ENCODE results near the gene SEMA3C. TPM values are rescaled to one million over a fixed set of nuclear protein-coding genes. Genes with fewer than 3 reads are reported as not detected.

Gene SEMA3C
- total RNA-seq, 1 donor from 2014 or later: 148 TPM

DNA sequence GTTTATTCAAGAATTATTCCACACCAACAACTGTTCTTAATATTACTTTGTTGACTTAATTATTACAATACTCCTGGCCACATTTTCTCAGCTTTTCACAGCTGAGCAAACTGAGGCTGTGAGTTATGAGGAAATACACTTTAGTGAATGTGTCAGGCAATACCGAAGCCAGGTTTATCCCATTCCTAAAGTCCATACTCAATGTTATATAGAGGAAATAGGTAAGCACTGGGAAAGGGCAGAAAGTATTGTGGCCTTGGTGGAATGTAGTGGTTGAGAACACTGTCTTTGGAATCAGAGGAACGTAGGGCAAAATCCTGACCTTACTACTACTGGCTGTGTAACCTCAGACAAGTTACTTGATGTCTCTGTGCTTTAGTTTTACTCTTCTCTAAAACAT, 169.6 kb downstream of the SEMA3C start:
- Histone ChIP-seq H4K20me1 (ENCODE audit: insufficient read depth, low read length) (no peaks in the 10 kb centered on the region), H3K9me3 (ENCODE audit: insufficient read depth, low read depth, low read length) (no peaks in the 10 kb centered on the region), H2AFZ (ENCODE audit: low read depth, low read length) (no peak overlapping the region), H3K9ac (ENCODE audit: low read length) (peak overlapping the region; percentile 75), H3K36me3 (ENCODE audit: insufficient read depth, low read length) (peaks cover 13% of the 10 kb centered on the region), H3K4me2 (ENCODE audit: low read length) (peak overlapping the region; percentile 73), H3K27me3 (ENCODE audit: insufficient read depth, low read length) (no peaks in the 10 kb centered on the region), H3K4me3 (ENCODE audit: insufficient read depth, low read depth, low read length) (no peak overlapping the region), H3K79me2 (ENCODE audit: insufficient read depth, low read length) (no peaks in the 10 kb centered on the region), H3K27ac (ENCODE audit: low read depth, low read length) (peak overlapping the region; percentile 77), H3K4me1 (ENCODE audit: insufficient read depth, low read length) (peaks cover 15% of the 10 kb centered on the region)
- Mint-ChIP-seq H3K36me3 (ENCODE audit: low read depth, unreplicated experiment) (peaks cover 8% of the 10 kb centered on the region), H3K9me3 (ENCODE audit: unreplicated experiment) (no peaks in the 10 kb centered on the region), H3K27me3 (ENCODE audit: low read depth, unreplicated experiment) (no peaks in the 10 kb centered on the region), H3K4me1 (ENCODE audit: low read depth, unreplicated experiment) (no peaks in the 10 kb centered on the region), H3K27ac (ENCODE audit: unreplicated experiment) (no peak overlapping the region), H3K4me3 (ENCODE audit: unreplicated experiment) (no peak overlapping the region)
- FAIRE-seq (peak; percentile 49), DNase-seq (ENCODE audit: low read depth) (peak; percentile 91)
- TF ChIP-seq, protein P1, sequence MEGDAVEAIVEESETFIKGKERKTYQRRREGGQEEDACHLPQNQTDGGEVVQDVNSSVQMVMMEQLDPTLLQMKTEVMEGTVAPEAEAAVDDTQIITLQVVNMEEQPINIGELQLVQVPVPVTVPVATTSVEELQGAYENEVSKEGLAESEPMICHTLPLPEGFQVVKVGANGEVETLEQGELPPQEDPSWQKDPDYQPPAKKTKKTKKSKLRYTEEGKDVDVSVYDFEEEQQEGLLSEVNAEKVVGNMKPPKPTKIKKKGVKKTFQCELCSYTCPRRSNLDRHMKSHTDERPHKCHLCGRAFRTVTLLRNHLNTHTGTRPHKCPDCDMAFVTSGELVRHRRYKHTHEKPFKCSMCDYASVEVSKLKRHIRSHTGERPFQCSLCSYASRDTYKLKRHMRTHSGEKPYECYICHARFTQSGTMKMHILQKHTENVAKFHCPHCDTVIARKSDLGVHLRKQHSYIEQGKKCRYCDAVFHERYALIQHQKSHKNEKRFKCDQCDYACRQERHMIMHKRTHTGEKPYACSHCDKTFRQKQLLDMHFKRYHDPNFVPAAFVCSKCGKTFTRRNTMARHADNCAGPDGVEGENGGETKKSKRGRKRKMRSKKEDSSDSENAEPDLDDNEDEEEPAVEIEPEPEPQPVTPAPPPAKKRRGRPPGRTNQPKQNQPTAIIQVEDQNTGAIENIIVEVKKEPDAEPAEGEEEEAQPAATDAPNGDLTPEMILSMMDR (IDR thresholded peaks at IDR 0.05; ENCODE audit: insufficient read depth, low read depth, low read length): no peak
- no peak for TF ChIP-seq EZH2 (IDR thresholded peaks at IDR 0.05; ENCODE audit: insufficient read depth, low read length)

DNA sequence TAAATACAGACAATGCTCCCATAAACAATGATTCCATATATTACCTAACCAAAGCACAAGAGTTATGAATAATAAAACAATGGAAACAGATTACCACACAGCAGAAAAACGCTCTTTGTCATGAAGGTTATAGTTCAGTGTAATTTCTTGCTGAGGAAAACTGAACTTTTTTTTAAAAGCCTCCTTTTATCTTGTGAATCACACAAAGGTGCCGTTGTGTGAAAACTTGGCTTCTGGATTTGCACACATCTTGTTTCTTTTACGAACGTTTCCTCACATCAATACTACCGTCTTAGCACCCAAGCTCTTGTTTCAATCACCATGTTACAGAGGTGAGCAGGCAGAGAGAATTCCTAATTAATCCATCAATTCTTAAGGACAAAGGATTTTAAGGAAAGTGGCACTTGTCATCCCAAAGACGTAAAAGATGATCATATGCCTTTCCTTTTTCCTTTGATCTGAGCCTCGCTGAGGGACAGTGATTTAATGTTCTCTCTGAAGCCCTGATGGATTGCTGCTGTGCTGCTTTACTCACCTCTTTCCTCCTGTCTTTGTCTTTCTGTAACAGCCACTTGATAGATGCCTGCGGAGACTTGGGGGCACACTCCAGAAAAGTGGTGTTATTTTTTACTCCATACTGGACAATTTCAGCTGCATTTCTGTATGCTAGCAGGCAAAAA, 170.3 kb downstream of the SEMA3C start:
- H3K27ac Mint-ChIP-seq (ENCODE audit: unreplicated experiment): no peak overlapping the region
- peaks cover 8% of the 10 kb centered on the region for H3K36me3 Mint-ChIP-seq (ENCODE audit: low read depth, unreplicated experiment)
- peak; percentile 52 for FAIRE-seq

More for the DNA sequence above, 170.3 kb downstream of the SEMA3C start:
- Histone ChIP-seq H3K36me3 (ENCODE audit: insufficient read depth, low read length) (peaks cover 13% of the 10 kb centered on the region), H3K79me2 (ENCODE audit: insufficient read depth, low read length) (no peaks in the 10 kb centered on the region), H3K9me3 (ENCODE audit: insufficient read depth, low read depth, low read length) (no peaks in the 10 kb centered on the region), H4K20me1 (ENCODE audit: insufficient read depth, low read length) (no peaks in the 10 kb centered on the region), H3K9ac (ENCODE audit: low read length) (peak overlapping the region; percentile 75), H3K27me3 (ENCODE audit: insufficient read depth, low read length) (no peaks in the 10 kb centered on the region), H3K4me2 (ENCODE audit: low read length) (peak overlapping the region; percentile 73), H2AFZ (ENCODE audit: low read depth, low read length) (peak overlapping the region; percentile 31), H3K27ac (ENCODE audit: low read depth, low read length) (peak overlapping the region; percentile 77), H3K4me3 (ENCODE audit: insufficient read depth, low read depth, low read length) (peak overlapping the region; percentile 15), H3K4me1 (ENCODE audit: insufficient read depth, low read length) (peaks cover 15% of the 10 kb centered on the region)
- peak; percentile 84 for DNase-seq (ENCODE audit: low read depth)
- H3K4me1 Mint-ChIP-seq (ENCODE audit: low read depth, unreplicated experiment): no peaks in the 10 kb centered on the region
- TF ChIP-seq, protein P1 (IDR thresholded peaks at IDR 0.05; ENCODE audit: insufficient read depth, low read depth, low read length): no peak
- no peak for TF ChIP-seq EZH2 (IDR thresholded peaks at IDR 0.05; ENCODE audit: insufficient read depth, low read length)
- H3K9me3 Mint-ChIP-seq (ENCODE audit: unreplicated experiment): no peaks in the 10 kb centered on the region
- no peak overlapping the region for H3K4me3 Mint-ChIP-seq (ENCODE audit: unreplicated experiment)
- no peaks in the 10 kb centered on the region for H3K27me3 Mint-ChIP-seq (ENCODE audit: low read depth, unreplicated experiment)
